Memory B cell (primary cell): ENCODE results near the gene PSMD1.

Source experiments
- ATAC-seq: fragments of 150-1000 bp; cut with Tn5 transposase; 2 replicates; pipeline ENCODE4 v1.10.0; 2021; ENCODE audit warnings: low read depth, mild to moderate bottlenecking, moderate library complexity
- DNase-seq, 2 donors: peaks; one replicate each; pipeline ENCODE4 v3.0.0; 2022; ENCODE audit warnings: low spot score in 2 of 2
- H3K27ac Mint-ChIP-seq: one replicate; pipeline ENCODE4 v1.8.0; 2022; ENCODE audit warnings: mild to moderate bottlenecking, moderate library complexity, mixed read lengths
- H3K27me3 Mint-ChIP-seq: one replicate; pipeline ENCODE4 v1.8.0; 2022; ENCODE audit warnings: mixed read lengths
- H3K36me3 Mint-ChIP-seq: one replicate; pipeline ENCODE4 v1.8.0; 2022; ENCODE audit warnings: mild to moderate bottlenecking, mixed read lengths
- H3K4me1 Mint-ChIP-seq: one replicate; pipeline ENCODE4 v1.8.0; 2022; ENCODE audit warnings: mixed read lengths
- H3K4me3 Mint-ChIP-seq: one replicate; pipeline ENCODE4 v1.8.0; 2022; ENCODE audit warnings: mild to moderate bottlenecking, moderate library complexity, mixed read lengths
- H3K9me3 Mint-ChIP-seq: one replicate; pipeline ENCODE4 v1.8.0; 2022; ENCODE audit warnings: mixed read lengths

Gene PSMD1

GRCh38 chr2:231210782-231211181 lies 154.1 kb downstream of the PSMD1 start:
- ATAC-seq, result no peak
- Mint-ChIP-seq H3K4me1 (no peaks in the 10 kb centered on the region), H3K4me3 (no peak overlapping the region), H3K27me3 (no peaks in the 10 kb centered on the region), H3K9me3 (no peaks in the 10 kb centered on the region), H3K27ac (no peak overlapping the region), H3K36me3 (no peaks in the 10 kb centered on the region)
- DNase-seq, result no peak

- no peak for DNase-seq
These were observed 154.8 kb downstream of the PSMD1 start for GRCh38 chr2:231211486-231211885.

GRCh38 chr2:231212329-231212845 lies 155.7 kb downstream of the PSMD1 start:
- Mint-ChIP-seq H3K4me1 (no peaks in the 10 kb centered on the region), H3K27ac (no peak overlapping the region), H3K9me3 (no peaks in the 10 kb centered on the region), H3K27me3 (no peaks in the 10 kb centered on the region), H3K4me3 (no peak overlapping the region), H3K36me3 (no peaks in the 10 kb centered on the region)
- no peak for DNase-seq
- ATAC-seq, result no peak

More at GRCh38 chr2:231211486-231211885, 154.8 kb downstream of the PSMD1 start:
- no peak overlapping the region for H3K4me3 Mint-ChIP-seq
- no peak for ATAC-seq
- no peaks in the 10 kb centered on the region for H3K9me3 Mint-ChIP-seq
- H3K4me1 Mint-ChIP-seq, result no peaks in the 10 kb centered on the region
- no peaks in the 10 kb centered on the region for H3K36me3 Mint-ChIP-seq
- H3K27me3 Mint-ChIP-seq, result no peaks in the 10 kb centered on the region
- H3K27ac Mint-ChIP-seq, result no peak overlapping the region

GRCh38 chr2:231213931-231214642 lies 157.4 kb downstream of the PSMD1 start:
- Mint-ChIP-seq H3K27ac (no peak overlapping the region), H3K4me3 (no peak overlapping the region), H3K4me1 (no peaks in the 10 kb centered on the region), H3K36me3 (no peaks in the 10 kb centered on the region), H3K9me3 (no peaks in the 10 kb centered on the region), H3K27me3 (no peaks in the 10 kb centered on the region)
- DNase-seq (no peak), ATAC-seq (no peak)

- Mint-ChIP-seq H3K27me3 (no peaks in the 10 kb centered on the region), H3K9me3 (no peaks in the 10 kb centered on the region), H3K36me3 (no peaks in the 10 kb centered on the region), H3K27ac (no peak overlapping the region), H3K4me3 (no peak overlapping the region), H3K4me1 (peaks cover 3% of the 10 kb centered on the region)
- DNase-seq (no peak), ATAC-seq (no peak)
These were observed 161.7 kb downstream of the PSMD1 start for GRCh38 chr2:231218366-231218765.

GRCh38 chr2:231219289-231219688 lies 162.6 kb downstream of the PSMD1 start:
- Mint-ChIP-seq H3K27ac (no peak overlapping the region), H3K27me3 (no peaks in the 10 kb centered on the region), H3K4me3 (no peak overlapping the region), H3K36me3 (no peaks in the 10 kb centered on the region), H3K4me1 (peaks cover 3% of the 10 kb centered on the region), H3K9me3 (no peaks in the 10 kb centered on the region)
- ATAC-seq, result no peak
- no peak for DNase-seq

- no peak for ATAC-seq
- no peaks in the 10 kb centered on the region for H3K27me3 Mint-ChIP-seq
- no peaks in the 10 kb centered on the region for H3K36me3 Mint-ChIP-seq
- no peak overlapping the region for H3K27ac Mint-ChIP-seq
- DNase-seq, result no peak
- no peak overlapping the region for H3K4me3 Mint-ChIP-seq
- H3K4me1 Mint-ChIP-seq, result peaks cover 3% of the 10 kb centered on the region
- no peaks in the 10 kb centered on the region for H3K9me3 Mint-ChIP-seq
These were observed 165.1 kb downstream of the PSMD1 start for GRCh38 chr2:231221761-231222160.
